ENCODE results near the gene KLK14.

DNA sequence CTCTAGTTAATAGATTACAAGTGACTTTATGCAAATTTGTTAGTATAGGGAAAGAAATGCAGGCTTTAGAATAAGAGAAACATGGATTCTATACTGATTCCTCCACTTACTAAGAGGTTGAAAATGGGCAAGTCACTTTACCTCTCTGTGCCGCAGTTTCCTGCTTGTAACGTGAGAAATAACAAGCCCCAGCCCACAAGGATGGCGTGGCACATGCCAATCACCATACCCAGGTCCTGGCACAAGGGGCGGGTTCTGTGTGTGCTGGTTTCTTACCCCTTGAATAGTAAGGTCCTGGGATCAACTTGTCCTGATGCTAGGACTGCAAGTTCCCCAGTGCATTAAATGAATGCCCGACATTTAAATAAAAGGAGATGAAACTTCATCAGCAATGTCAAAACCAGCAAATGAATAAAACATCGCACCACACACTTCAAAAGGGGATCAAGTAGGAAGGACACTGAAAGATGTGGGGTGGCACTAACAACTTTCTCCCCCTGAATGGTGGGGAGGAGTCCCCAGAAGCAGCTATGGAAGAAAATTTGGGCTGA, 34.1 kb upstream of the KLK14 start:
- TF ChIP-seq, protein P1, sequence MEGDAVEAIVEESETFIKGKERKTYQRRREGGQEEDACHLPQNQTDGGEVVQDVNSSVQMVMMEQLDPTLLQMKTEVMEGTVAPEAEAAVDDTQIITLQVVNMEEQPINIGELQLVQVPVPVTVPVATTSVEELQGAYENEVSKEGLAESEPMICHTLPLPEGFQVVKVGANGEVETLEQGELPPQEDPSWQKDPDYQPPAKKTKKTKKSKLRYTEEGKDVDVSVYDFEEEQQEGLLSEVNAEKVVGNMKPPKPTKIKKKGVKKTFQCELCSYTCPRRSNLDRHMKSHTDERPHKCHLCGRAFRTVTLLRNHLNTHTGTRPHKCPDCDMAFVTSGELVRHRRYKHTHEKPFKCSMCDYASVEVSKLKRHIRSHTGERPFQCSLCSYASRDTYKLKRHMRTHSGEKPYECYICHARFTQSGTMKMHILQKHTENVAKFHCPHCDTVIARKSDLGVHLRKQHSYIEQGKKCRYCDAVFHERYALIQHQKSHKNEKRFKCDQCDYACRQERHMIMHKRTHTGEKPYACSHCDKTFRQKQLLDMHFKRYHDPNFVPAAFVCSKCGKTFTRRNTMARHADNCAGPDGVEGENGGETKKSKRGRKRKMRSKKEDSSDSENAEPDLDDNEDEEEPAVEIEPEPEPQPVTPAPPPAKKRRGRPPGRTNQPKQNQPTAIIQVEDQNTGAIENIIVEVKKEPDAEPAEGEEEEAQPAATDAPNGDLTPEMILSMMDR (IDR thresholded peaks at IDR 0.05), result no peak
- TF ChIP-seq POLR2A (IDR thresholded peaks at IDR 0.05), result no peak
